Endometrial microvascular endothelial cells (primary cell): ENCODE data around the gene CLEC4E. TPM values are rescaled to one million over a fixed set of nuclear protein-coding genes. Genes with fewer than 3 reads are reported as not detected.

ENCODE experiments used
- total RNA-seq: library from RNA; depleted of rRNA; stranded (reverse); fragments of >200 nt; gene quantifications from one replicate; pipeline ENCODE4 v1.2.3, GENCODE V29; 2015; ENCODE audit errors: inconsistent ontology term

Gene CLEC4E
- total RNA-seq, 1 donor from 2014 or later = not detected

Other genes starting within 250 kb of the CLEC4E start
- not detected for gene CLEC6A, start 84.9 kb downstream of the CLEC4E start, total RNA-seq
- not detected for gene CLEC4D, start 27.4 kb downstream of the CLEC4E start, total RNA-seq
- not detected for gene AICDA, start 72.0 kb upstream of the CLEC4E start, total RNA-seq
- not detected for gene MFAP5, start 121.9 kb upstream of the CLEC4E start, total RNA-seq
- 38.0 TPM for gene RIMKLB, start 157.1 kb upstream of the CLEC4E start, total RNA-seq